ENCODE results near the gene PCLO.

Gene PCLO, protein sequence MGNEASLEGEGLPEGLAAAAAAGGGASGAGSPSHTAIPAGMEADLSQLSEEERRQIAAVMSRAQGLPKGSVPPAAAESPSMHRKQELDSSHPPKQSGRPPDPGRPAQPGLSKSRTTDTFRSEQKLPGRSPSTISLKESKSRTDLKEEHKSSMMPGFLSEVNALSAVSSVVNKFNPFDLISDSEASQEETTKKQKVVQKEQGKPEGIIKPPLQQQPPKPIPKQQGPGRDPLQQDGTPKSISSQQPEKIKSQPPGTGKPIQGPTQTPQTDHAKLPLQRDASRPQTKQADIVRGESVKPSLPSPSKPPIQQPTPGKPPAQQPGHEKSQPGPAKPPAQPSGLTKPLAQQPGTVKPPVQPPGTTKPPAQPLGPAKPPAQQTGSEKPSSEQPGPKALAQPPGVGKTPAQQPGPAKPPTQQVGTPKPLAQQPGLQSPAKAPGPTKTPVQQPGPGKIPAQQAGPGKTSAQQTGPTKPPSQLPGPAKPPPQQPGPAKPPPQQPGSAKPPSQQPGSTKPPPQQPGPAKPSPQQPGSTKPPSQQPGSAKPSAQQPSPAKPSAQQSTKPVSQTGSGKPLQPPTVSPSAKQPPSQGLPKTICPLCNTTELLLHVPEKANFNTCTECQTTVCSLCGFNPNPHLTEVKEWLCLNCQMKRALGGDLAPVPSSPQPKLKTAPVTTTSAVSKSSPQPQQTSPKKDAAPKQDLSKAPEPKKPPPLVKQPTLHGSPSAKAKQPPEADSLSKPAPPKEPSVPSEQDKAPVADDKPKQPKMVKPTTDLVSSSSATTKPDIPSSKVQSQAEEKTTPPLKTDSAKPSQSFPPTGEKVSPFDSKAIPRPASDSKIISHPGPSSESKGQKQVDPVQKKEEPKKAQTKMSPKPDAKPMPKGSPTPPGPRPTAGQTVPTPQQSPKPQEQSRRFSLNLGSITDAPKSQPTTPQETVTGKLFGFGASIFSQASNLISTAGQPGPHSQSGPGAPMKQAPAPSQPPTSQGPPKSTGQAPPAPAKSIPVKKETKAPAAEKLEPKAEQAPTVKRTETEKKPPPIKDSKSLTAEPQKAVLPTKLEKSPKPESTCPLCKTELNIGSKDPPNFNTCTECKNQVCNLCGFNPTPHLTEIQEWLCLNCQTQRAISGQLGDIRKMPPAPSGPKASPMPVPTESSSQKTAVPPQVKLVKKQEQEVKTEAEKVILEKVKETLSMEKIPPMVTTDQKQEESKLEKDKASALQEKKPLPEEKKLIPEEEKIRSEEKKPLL (N-terminal part only)

DNA sequence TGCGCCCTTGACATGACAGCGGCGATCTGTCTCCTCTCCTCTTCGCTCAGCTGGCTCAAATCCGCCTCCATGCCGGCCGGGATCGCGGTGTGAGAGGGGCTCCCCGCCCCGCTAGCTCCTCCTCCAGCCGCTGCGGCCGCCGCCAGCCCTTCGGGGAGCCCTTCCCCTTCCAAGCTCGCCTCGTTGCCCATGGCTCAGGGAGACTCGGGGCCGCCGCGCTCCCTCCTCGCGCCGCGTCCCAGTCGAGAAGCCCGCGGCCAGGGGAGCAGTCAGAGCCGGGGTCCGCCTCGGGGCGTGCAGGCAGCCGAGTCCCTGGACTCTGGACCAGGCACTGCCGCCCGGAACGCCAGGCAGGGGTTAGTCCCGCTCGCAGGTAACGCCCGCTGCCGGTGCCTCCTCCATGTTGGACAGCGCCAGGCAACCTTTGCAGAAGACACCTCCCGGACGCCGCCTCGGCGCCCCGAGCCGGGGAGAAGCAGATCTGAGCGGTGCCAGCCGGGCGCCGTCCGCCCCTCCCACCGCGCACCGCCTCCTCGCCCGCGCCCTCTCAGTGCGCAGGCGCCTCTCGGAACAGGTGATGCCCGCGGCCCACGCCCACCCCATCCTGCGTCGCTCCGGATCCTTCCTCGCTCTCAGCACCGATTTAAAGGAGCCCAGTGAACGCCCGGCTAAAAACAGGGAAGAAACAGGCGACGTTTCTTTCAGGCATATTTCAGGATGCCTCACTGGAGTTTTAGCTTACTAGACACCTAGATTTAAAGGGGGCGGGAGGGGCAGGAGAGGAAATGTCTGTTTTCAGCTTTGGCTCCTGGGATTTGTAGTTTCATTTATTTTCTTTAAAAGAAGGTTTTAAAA, at the start of gene PCLO:
Gene PCLO (minus strand): TSS at position 483 of the 855 bp plus-strand sequence. CDS start 292 bp downstream, at position 191.
- no peak for DNase-seq (ENCODE audit: low read depth in 2 of 2)

DNA sequence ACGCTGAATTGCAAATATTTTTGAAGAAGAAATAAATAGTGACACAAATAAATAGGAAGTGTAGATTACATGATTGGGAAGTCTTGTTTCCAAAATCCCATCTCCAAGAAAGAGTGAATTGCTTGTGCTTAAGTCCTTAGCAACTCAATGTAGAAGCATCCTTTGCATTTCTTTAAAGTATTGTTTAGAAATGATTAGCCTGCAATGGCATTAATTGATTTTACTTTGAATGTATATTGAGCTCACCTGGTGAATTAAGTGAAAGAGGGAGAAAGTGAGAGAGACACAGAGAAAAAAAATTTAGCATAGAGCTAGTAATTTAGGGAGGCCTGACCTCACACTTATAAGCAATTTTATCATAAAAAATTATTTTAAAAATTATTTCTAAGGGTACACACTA, 49.0 kb upstream of the PCLO start:
- no peak for DNase-seq (ENCODE audit: low read depth in 2 of 2)

DNA sequence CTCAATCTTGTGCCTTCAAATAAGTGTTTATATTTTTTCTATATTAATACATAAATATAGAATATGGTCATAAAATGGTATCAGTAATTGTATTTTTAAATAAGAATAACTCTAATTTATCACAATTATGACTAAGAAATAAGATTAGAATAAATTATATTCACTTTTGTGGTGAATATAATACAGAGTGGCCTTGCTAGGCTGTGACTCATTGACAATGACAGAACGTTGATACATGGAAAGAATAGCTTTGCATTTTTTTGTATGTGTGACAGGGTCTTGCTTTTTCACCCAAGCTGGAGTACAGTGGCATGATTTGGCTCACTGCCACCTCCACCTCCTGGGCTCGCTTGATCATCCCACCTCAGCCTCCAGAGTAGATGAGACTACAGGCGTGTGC, 47.8 kb upstream of the PCLO start:
- no peak for DNase-seq (ENCODE audit: low read depth in 2 of 2)

DNA sequence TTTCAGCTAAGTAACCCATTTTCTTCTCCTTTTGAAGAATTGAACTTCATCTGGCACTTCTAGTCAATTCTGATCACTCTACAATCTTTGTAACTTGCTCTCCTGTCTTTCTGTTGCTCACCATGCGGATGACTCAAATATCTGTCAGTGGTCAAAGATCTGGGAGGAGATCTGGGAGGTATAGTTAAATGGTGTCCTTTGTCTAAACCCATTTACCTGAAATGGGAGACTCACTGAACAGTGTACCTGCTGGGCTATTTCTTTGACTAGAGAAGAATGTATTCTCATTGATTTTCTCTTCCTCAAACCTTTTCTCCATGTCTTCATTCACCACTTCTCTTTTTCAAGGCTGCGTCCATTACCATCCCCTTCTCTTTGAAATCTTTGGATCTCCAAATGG, 42.0 kb upstream of the PCLO start:
- DNase-seq (ENCODE audit: low read depth in 2 of 2): no peak

DNA sequence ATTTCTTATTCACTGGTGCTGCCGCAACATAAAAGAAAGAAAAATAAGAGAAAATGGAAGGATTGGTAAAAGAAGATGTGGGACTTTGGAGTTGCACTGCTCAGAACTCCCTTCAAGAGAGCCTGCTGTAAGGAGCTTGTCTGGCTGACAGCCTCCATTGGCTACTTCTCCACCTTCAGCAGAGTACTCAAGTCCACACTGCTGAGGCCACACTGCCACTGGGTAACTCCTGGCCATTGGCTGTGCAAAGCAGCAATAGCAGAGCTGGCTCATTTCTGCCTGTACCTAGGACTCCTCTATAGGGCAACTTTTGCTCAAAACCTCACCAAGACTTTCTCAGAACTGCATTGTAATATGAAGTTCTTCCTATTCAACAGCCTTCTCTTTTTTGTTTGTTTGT, 38.7 kb upstream of the PCLO start:
- no peak for DNase-seq (ENCODE audit: low read depth in 2 of 2)

DNA sequence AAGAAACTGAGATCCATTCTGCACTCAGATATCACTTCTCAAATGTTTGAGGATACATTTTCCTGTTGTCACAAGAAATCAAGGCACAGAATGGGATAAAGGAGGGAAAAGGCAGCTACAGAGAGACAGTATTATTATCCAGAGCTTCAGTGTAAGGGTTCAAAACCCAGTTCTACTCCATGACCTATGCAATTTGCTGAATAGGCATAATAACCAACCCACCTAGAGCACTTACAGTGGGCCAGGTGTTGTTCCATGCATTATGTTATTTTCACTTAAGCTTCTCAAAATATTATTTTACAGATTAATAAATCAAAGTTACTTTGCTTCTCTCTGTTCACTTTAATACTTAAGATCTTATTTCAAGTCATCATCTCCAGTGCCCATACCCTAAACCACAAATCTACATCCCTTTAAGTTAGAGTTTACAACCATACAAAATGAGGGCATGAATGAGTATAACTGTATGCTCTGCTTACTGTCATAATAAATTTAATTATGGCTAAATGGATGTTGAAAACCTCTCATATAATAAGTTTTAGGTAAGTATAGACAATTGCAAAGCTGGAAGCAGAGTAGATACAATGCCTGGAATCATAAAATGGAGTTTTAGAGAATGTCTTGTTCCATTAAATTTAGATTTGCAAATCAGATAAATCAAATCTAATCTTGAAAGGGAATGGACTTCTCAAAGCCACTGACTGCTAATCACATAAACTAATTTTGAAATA, 28.1 kb upstream of the PCLO start:
- DNase-seq (ENCODE audit: low read depth in 2 of 2): no peak

DNA sequence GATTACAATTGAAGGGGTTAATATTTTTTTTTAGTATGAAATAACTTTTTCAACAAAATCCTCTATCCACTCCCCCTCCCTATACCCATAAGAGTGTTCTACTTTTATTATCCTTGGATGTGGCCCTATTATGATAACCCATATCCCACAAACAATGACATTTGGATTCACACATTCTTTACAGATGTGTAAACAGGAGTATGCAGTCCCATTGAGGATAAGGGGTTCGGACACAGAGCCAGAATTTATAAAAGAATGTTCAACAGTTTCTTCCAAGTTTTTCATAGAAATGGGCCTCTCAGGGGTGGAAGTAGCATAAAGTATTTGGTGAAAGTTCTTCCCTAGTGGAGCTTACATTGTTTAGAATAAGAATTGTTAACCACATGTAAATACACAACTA, 16.1 kb upstream of the PCLO start:
- no peak for DNase-seq (ENCODE audit: low read depth in 2 of 2)

DNA sequence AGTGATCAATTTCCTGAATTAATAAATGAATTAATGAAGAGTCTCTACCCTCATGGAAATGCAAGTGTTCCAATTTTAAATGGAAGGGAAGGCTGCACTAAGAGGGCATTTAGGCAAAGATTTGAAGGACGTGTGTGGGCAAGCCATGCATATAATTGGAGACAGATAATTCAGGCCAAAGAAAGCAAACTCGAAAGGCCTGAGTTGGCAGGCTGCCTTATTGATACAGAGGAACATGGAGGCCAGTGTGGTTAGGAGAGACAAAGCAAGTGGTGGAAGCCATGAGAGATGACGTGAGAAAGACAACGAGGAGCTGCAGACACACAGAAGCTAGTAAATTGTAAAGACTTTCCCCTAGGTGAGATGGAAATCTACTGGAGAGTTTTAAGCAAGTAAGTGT, 15.4 kb upstream of the PCLO start:
- DNase-seq (ENCODE audit: low read depth in 2 of 2): no peak

DNA sequence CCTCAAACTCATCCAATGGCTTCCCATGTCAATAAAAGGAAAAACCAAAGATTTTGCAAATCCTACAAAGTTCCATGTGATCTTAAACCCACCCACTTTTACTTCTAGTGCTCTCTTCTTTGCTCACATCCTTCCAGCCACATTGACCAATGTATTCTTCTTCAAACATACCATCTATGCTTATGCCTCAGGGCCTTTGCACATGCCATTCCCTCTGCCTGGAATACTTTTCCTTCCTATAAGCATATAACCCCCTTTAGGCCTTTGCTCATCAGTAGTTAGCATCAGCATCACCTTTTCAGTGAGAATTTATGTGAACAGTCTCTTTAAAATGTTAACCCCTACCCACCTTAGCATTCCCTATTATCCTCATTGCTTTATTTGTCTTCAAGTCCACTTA, 11.0 kb upstream of the PCLO start:
- DNase-seq (ENCODE audit: low read depth in 2 of 2): no peak

DNA sequence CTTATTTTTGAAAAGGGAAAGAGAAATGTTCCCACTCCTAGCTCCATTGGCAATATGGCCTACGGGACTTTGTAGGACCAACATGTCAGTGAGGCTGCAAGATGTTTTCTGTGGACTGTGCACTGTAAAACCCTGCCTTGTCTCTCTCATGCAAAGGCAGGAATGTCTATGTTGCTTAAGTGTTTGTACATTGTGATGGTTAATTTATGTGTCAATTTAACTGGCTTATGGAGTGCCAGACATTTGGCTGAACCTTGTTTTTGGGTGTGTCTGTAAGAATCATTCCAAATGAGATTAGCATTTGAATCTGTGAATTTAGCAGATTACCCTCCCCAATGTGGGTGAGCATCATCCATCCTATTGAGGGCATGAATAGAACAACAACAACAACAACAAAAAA, 4.1 kb upstream of the PCLO start:
- DNase-seq (ENCODE audit: low read depth in 2 of 2): no peak

DNA sequence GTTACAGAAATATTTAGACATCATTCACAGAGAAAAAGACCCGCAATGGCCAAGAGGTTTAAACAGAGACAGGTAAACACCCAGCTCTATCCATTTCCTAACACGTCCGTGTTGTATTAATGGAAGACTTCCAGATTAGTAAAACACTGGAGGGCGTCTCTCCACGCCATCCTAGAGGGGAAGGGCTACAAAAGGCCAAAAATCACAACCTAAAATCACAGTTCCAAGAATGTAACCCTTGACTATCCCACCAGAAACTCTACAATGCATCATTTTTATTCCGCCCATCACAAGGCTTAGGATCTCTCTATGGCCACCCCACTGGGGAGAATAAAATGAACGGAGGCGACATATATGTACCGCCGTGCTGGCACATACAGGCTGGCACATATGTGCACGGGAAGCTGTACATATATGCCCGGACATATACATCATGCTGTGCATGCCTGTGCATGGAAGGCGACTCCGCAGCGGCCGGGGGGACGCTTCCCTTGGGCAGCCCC, 734 bp downstream of the PCLO start:
- no peak for DNase-seq (ENCODE audit: low read depth in 2 of 2)

DNA sequence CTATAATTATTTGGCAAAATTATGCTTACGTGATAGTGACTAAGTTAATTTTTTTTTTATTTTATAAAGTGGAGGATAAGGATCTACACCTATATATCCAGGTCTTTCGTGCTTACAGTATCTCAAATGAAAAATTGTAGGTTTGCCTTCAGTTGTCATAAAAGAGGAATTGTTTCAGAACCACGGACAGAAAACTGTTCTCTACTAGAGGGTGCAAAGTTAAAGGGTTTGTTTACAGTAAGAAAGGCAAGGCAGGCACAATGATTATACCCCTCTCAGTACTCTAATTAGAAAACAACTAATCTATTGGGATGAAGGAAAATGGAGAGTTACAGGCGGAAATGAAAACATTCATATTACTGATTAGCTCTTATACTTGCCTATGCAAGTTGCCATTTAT, 1.5 kb downstream of the PCLO start:
- no peak for DNase-seq (ENCODE audit: low read depth in 2 of 2)

DNA sequence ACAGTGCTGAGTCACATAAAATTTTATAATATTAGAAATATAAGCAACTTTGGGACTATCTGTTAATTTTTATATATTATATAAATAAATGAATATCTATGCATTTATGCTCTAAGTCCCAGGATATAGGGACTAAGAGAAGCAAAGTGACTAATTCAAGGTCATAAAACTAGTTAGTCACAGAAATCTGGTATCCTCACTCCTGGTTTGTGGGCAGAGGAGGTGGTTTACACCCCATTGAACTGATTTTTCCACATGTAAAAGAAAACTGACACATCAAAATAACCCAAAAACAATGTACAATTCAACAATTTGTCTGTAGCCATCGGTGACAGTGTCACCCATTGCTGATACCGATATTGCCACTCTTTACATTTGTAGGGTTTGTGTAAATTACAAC, 3.0 kb downstream of the PCLO start:
- DNase-seq (ENCODE audit: low read depth in 2 of 2): no peak

DNA sequence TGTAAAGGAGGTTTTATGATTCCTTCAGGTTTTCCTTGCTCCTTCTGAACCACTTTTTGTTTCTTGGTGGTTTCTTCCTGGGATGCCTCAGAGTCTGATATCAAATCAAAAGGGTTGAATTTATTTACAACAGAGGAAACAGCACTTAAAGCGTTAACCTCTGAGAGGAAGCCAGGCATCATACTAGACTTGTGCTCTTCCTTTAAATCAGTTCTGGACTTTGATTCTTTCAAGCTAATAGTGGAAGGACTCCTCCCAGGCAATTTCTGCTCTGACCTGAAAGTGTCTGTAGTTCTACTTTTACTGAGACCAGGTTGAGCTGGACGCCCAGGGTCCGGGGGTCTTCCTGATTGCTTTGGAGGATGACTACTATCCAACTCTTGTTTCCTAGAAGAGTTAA, 6.7 kb downstream of the PCLO start:
- DNase-seq (ENCODE audit: low read depth in 2 of 2): no peak

DNA sequence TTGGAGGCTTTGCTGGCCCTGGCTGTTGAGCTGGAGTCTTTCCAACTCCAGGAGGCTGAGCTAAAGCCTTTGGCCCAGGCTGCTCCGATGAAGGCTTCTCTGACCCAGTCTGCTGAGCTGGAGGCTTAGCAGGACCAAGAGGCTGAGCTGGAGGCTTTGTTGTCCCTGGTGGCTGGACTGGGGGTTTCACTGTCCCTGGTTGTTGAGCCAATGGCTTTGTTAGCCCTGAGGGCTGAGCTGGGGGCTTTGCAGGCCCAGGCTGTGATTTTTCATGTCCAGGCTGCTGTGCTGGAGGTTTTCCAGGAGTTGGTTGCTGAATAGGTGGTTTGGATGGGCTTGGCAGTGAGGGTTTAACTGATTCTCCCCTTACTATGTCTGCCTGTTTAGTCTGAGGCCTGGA, 7.3 kb downstream of the PCLO start:
- DNase-seq (ENCODE audit: low read depth in 2 of 2): no peak

DNA sequence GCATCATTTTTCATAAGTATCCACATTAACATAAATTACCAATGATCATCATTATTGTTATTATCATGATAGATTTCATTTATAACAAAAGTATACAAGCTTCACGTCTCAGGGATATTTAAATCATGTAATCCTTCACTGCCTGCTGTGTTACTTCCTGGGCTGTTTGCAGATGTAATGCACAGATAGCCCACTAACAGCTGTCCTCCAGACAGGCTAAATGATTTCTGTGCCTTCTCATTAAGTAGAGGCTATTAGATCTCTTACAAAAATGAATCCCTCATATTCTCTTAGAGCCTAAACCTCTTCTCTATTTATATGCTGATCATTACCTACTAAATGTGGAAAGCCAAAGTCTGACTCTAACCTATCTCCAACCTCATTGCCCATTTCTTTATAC, 9.3 kb downstream of the PCLO start:
- no peak for DNase-seq (ENCODE audit: low read depth in 2 of 2)

DNA sequence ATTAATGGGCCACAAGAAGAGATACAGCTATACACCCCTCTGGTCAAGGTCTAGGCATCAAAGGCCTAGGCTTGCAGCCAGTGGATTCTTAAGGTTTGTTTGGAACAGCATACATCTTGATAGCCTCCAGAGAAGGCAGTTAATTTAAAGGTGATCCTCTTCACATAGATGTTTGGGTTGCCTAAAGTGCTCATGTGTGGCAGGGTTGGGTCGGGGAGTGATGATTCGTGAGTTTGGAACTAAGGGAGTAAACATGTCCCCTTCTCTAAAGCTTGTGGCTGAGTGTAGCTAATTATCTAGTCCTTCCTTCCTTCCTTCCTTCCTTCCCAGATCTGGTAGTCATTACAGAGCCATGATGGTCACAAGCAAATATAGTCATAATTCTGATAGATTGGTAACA, 12.4 kb downstream of the PCLO start:
- DNase-seq (ENCODE audit: low read depth in 2 of 2): no peak

DNA sequence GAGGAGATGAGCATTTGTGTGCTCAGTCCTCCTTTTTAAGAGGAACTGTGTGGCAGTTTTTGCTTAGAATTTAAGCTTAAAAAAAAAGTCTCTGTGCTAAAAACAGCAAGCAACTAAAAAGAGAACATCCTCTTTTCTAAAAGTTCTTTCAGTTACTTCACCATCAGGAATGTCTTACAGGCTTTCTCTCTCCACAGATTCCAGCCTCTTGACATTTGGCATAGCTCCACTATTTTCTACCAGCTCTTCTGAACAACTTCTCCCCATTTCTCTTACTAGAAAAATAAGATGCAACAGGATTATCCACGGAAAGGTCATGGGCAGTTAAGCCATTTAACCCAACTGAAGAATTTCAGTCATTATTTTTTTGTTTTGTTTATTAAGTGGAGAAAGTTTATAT, 13.2 kb downstream of the PCLO start:
- no peak for DNase-seq (ENCODE audit: low read depth in 2 of 2)

DNA sequence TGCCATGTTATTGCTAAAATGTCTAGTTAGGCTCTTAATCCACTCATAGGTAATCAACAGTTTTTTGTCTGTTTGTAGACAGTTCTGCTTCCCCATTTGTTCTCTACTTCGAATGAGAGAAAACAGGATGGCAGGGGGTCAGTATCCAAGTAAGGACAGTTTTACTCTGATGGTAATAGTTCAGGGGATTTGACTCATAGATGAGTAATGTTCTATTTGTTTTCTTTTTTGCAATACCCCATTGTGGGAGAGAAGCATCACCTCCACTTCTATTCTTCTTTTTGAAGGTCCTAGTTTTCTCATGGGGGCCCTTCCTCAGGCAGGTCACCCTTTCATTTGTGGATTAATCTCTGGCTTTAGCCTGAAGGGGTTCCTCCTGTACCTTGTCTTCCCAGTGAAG, 13.9 kb downstream of the PCLO start:
- DNase-seq (ENCODE audit: low read depth in 2 of 2): no peak

DNA sequence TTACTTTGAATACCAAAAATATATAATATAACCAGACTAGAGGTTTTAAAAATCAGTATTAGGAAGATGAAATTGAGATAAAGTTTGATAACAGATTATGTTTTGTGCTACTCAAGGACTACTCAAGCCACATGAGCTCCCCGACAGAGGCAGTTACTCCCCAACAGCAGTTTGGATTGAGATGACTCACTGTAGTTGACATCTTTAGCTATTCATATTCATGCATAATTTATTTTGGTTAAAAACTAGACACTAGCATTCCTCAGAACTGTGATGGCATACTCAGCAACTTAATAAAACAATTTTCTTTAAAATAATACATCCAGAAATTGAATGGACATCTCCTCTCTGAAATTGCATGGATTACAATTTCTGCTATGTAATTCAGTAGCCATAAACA, 19.6 kb downstream of the PCLO start:
- no peak for DNase-seq (ENCODE audit: low read depth in 2 of 2)

DNA sequence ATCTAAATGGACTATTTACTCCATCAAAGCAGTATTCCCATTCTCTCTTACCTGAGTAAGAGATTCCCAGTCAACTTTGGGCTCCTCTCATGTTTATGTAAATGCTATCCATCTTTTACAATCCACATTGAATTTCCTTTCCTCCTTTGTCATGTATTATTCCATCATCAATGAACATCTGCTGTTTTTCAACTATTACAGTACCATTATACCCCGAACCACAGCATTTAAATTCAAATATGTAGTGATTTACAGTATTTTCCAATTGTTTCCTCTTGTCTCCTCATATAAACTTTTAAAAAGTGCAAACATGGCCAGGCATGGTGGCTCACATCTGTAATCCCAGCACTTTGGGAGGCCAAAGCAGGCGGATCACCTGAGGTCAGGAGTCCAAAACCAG, 20.3 kb downstream of the PCLO start:
- DNase-seq (ENCODE audit: low read depth in 2 of 2): no peak

All from activated CD8-positive, alpha-beta memory T cell treated with anti-CD3 and anti-CD28 coated beads for 4 hours (primary cell).